Measurements from ENCODE around the gene USP21. TPM values are rescaled to one million over a fixed set of nuclear protein-coding genes. Genes with fewer than 3 reads are reported as not detected.

Gene USP21
- total and polyA plus RNA-seq, 2 of the 13 experiments (the other 11 are each of a cell fraction or from before 2014, with no cell fraction given): 10.1 to 33.1 TPM

DNA sequence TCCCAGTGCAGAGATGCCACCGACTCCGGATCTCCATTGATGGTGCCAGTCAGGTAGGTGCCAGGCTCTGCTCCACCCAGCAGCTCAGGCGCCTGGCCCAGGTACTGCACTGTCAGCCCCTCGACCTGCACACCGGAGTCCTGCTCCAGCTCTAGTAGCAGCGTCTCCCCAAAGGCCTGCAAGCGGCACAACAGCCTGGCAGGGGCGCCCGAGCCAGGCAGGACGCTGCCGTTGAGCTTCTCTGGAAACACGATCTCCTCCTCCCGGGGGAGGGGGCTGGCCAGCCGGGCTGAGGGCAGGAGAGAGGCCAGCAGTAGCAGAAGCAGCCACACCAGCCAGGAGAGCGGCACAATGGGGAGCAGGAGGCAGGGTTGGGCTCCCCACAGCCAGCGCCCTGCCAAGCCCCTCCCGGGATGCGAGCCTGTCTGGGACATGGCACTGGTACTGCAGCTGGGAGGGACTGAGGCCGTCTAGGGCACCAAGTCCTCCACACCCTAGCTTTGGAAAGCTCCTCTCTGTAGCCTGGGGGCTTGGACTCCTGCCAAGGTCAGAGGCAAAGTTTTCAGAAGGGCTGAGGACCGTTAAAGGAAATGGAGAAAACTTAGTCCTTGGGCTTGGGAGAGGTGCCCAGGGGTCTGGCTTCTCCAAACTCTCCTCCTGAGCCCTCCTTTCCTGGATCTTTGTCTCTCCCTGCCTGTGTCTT, 39.0 kb downstream of the USP21 start (continued):
- TF ChIP-seq, protein P1, sequence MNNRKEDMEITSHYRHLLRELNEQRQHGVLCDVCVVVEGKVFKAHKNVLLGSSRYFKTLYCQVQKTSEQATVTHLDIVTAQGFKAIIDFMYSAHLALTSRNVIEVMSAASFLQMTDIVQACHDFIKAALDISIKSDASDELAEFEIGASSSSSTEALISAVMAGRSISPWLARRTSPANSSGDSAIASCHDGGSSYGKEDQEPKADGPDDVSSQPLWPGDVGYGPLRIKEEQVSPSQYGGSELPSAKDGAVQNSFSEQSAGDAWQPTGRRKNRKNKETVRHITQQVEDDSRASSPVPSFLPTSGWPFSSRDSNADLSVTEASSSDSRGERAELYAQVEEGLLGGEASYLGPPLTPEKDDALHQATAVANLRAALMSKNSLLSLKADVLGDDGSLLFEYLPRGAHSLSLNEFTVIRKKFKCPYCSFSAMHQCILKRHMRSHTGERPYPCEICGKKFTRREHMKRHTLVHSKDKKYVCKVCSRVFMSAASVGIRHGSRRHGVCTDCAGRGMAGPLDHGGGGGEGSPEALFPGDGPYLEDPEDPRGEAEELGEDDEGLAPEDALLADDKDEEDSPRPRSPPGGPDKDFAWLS (CRISPR knock-in tag; IDR thresholded peaks at IDR 0.05; ENCODE audit: borderline replicate concordance): no peak
- TF ChIP-seq ZNF883 (CRISPR knock-in tag; IDR thresholded peaks at IDR 0.05; ENCODE audit: not compliant biosample characterization) (peak; percentile 66), KAT2B (IDR thresholded peaks at IDR 0.05; ENCODE audit: borderline replicate concordance, low read depth, low read length) (no peak), FOXP1 (IDR thresholded peaks at IDR 0.05) (no peak), FOXP1 (CRISPR knock-in tag; IDR thresholded peaks at IDR 0.05) (no peak), ZNF441 (CRISPR knock-in tag; IDR thresholded peaks at IDR 0.05; ENCODE audit: borderline replicate concordance) (no peak), ZBTB7B (CRISPR knock-in tag; IDR thresholded peaks at IDR 0.05) (no peak), NFKBIZ (CRISPR knock-in tag; IDR thresholded peaks at IDR 0.05) (no peak), FOXC1 (CRISPR knock-in tag; IDR thresholded peaks at IDR 0.05; ENCODE audit: borderline replicate concordance) (no peak), HNRNPLL (IDR thresholded peaks at IDR 0.05; ENCODE audit: low read depth, low read length, poor library complexity, severe bottlenecking) (peak; percentile 23), ZNF589 (CRISPR knock-in tag; conservative IDR thresholded peaks at IDR 0.05) (no peak), ZNF660 (CRISPR knock-in tag; IDR thresholded peaks at IDR 0.05; ENCODE audit: borderline replicate concordance, low read depth) (no peak), ZNF253 (CRISPR knock-in tag; IDR thresholded peaks at IDR 0.05; ENCODE audit: borderline replicate concordance) (no peak), YEATS4 (CRISPR knock-in tag; IDR thresholded peaks at IDR 0.05; ENCODE audit: borderline replicate concordance) (peak; percentile 36; the same call in 1 of the 2 replicates), ZSCAN30 (CRISPR knock-in tag; IDR thresholded peaks at IDR 0.05) (no peak), ZBTB8A (CRISPR knock-in tag; IDR thresholded peaks at IDR 0.05; ENCODE audit: borderline replicate concordance, low read depth) (no peak), TBX2 (CRISPR knock-in tag; IDR thresholded peaks at IDR 0.05; ENCODE audit: borderline replicate concordance) (peak; percentile 24; the same call in 1 of the 2 replicates), ZNF550 (CRISPR knock-in tag; IDR thresholded peaks at IDR 0.05; ENCODE audit: borderline replicate concordance) (no peak), RBAK (CRISPR knock-in tag; IDR thresholded peaks at IDR 0.05) (no peak)
- TF ChIP-seq, protein P2, sequence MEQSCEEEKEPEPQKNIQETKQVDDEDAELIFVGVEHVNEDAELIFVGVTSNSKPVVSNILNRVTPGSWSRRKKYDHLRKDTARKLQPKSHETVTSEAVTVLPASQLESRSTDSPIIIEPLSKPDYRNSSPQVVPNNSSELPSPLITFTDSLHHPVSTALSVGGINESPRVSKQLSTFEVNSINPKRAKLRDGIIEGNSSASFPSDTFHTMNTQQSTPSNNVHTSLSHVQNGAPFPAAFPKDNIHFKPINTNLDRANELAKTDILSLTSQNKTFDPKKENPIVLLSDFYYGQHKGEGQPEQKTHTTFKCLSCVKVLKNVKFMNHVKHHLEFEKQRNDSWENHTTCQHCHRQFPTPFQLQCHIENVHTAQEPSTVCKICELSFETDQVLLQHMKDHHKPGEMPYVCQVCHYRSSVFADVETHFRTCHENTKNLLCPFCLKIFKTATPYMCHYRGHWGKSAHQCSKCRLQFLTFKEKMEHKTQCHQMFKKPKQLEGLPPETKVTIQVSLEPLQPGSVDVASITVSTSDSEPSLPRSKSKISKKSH (CRISPR knock-in tag; IDR thresholded peaks at IDR 0.05; ENCODE audit: borderline replicate concordance): no peak
- TF ChIP-seq, protein P3, sequence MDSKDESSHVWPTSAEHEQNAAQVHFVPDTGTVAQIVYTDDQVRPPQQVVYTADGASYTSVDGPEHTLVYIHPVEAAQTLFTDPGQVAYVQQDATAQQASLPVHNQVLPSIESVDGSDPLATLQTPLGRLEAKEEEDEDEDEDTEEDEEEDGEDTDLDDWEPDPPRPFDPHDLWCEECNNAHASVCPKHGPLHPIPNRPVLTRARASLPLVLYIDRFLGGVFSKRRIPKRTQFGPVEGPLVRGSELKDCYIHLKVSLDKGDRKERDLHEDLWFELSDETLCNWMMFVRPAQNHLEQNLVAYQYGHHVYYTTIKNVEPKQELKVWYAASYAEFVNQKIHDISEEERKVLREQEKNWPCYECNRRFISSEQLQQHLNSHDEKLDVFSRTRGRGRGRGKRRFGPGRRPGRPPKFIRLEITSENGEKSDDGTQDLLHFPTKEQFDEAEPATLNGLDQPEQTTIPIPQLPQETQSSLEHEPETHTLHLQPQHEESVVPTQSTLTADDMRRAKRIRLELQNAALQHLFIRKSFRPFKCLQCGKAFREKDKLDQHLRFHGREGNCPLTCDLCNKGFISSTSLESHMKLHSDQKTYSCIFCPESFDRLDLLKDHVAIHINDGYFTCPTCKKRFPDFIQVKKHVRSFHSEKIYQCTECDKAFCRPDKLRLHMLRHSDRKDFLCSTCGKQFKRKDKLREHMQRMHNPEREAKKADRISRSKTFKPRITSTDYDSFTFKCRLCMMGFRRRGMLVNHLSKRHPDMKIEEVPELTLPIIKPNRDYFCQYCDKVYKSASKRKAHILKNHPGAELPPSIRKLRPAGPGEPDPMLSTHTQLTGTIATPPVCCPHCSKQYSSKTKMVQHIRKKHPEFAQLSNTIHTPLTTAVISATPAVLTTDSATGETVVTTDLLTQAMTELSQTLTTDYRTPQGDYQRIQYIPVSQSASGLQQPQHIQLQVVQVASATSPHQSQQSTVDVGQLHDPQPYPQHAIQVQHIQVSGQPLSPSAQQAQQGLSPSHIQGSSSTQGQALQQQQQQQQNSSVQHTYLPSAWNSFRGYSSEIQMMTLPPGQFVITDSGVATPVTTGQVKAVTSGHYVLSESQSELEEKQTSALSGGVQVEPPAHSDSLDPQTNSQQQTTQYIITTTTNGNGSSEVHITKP (CRISPR knock-in tag; IDR thresholded peaks at IDR 0.05; ENCODE audit: low read depth): no peak
- TF ChIP-seq, protein P4, sequence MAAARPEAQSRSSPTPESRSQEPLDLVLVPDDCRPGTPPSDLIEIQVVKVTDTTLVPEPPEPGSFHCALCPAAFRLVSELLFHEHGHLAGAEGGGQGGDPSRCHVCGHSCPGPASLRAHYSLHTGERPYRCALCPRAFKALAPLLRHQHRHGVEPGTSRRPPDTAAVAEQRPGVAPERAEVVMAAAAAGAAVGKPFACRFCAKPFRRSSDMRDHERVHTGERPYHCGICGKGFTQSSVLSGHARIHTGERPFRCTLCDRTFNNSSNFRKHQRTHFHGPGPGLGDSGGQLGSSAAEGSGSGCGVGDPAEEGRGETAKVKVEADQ (CRISPR knock-in tag; IDR thresholded peaks at IDR 0.05; ENCODE audit: borderline replicate concordance): 0 out of 2 replicates have a peak, but pooled peaks have one; percentile 57
